ENCODE data around the gene LAMTOR1.
"Not testable (repeated sequence)": the region's sequence is repeated elsewhere in the genome, so short reads cannot be mapped to it uniquely, and the experiment has no call there.

LAMTOR1 gene

DNA sequence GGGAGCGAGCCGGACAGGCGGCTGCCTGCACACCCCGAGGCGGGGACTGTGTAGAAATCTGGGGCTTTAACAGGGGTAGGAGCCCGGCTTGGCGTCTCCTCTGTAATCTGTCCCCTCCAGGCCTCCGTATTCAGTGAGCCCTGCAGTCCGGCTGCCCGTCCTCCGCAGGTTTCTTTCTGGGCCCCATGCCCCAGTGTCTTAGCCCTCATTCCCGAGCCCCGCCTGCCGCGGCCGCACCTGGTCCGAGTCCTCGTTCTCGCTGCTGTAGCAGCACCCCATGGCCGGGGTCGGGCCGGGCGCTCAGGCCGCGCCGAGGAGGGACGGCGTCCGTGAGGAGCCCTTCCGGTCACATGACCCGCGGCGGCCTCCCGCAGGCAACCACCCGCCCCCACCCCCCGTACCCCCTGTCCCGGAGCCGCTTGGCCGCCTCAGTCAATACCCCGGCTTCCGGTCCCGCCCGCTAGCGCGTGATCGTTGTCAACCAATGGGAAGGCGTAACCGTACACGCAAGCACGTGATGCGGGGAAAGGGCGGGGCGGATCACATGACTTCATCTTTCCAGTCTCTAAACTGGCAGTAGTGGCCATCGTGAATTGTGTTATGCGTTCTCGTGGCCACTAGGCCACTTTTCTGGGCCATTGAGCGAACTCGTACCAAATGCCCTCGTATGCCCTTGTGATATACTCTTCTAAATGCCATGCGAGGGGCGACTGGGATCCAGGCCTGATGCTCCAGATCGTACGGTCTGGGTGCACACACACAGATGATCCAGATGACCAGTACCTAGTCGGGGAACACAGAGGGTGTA, at the start of gene LAMTOR1:
Gene LAMTOR1 (minus strand): TSS at position 352 of the 808 bp plus-strand sequence. CDS start 73 bp downstream, at position 279.
- in situ Hi-C loops (cut with MboI; ENCODE audit: low sequenced_read_pairs), result loop anchor here (10.0 kb wide), 1 partner anchor 332 kb away; the partner anchor contains the start of gene CLPB

DNA sequence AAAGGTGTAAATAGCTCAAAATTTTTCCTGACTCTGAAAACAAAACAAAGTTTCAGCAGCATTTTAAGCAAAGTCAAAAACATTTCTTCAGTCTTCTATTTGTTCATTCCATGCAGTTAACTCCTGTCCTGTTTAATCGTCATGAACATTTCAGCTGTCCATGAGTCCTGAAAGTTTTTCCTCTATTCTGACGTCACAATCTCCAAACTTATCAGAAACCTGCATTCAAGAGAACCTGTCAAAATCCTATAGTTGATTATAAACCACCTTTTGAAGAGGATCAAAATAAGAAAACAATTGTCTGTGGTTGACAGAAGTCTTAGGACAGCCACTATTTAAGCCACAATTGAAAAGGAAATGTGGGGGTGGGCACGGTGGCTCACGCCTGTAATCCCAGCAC, 47.8 kb upstream of the LAMTOR1 start:
- in situ Hi-C loops (cut with MboI; ENCODE audit: low sequenced_read_pairs), result no loop called here

DNA sequence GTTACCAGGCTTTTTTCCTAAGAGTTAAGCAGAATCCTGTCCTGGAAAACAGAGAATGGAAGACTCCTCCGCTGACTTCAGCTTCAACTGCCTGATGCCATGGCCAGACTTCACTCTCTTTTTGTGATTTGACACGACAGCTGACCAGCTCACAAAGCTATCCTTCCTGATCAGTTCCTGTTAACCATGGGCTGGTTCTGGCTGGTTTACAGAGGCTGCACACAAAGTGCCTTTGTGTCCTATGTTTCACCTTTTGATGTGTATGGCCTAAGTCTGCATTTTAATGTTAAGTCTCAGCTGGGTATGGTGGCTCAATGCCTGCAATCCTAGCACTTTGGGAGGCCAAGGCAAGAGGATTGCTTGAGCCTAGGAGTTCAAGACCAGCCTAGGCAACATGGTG, 43.5 kb upstream of the LAMTOR1 start:
- in situ Hi-C loops (cut with MboI; ENCODE audit: low sequenced_read_pairs), result no loop called here

DNA sequence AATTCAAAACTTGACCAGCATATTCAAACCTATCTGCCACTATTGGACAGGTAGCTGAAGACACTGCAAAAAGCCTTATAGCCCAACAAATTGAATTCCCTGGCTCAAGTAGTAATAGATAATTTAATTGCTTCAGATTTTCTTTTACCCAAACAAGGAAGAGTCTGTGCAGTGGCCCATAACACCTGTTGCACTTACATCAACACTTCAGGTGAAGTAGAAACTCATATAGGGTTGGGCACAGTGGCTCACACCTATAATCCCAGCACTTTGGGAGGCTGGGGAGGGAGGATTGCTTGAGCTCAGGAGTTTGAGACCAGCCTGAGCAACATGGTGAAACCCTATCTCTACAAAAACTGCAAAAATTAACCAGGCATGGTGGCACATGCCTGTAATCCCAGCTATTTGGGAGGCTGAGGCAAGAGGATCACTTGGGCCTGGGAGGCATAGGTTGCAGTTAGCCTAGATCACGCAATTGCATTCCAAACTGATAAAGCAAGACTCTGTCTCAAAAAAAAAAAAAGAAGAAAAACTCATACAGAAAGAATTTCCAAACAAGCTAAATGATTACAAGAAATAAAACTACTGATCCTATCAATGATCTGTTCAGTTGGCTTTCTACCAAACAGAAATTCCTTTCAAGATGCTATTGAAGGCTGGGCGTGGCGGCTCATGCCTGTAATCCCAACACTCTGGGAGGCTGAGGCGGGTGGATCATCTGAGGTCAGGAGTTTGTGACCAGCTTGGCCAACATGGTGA, 41.9 kb upstream of the LAMTOR1 start:
- in situ Hi-C loops (cut with MboI; ENCODE audit: low sequenced_read_pairs), result no loop called here

DNA sequence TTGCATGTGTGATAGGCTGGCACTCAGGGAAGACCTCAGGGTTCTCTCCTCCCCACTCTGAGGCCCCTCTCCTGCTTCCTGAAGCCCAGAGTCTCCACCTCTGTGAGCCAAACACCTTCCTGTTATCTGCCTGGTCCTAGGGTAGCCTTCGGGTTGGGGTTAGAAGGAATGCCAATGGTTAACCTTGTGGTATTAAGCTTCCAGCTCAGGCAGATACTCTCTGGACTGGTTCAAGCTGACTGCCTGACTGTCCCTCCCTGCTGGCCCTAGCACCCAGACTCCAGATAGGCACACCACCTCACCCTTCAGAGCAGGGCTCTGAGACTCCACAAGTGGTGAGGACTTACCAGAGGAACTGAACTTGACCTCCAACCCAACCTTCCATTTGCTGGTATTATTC, 39.4 kb upstream of the LAMTOR1 start:
- in situ Hi-C loops (cut with MboI; ENCODE audit: low sequenced_read_pairs), result not testable (repeated sequence)

DNA sequence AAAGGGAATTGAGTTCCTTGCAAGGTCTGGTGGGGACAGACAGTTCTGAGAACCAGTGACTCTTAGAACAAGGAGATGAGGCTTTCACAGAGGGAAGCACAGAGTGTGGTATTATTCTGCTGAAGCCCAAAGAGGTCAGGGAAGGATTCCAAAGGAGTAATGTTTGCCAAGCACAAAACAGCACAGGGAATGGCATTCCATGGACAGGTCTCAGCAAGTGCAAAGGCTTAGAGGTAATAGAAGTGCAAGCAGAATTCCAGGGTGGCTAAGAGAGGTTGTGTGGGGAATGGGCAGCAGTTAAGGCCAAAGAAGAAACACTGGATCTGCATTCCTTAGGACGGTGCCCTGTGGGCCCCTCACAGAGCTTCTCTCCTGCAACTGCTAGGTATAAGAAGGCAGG, 39.0 kb upstream of the LAMTOR1 start:
- in situ Hi-C loops (cut with MboI; ENCODE audit: low sequenced_read_pairs), result not testable (repeated sequence)

DNA sequence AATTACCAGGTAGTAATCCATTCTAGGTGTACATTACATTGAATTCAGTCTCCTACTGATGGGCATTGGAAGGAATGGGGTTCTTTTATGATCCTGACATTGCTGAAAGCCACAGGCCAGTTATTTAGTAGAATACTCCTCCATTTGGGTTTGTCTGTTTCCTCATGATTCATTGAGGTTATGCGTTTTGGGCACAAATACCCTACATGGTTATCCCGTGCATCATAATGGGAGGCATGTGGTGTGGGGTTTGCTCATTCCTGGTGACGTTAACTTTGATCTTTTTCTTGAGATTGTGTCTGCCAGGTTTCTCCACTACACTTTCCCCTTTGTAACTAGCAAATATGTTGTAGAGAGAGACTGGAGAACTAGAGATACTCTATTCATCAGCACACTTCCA, 38.0 kb upstream of the LAMTOR1 start:
- in situ Hi-C loops (cut with MboI; ENCODE audit: low sequenced_read_pairs), result no loop called here

DNA sequence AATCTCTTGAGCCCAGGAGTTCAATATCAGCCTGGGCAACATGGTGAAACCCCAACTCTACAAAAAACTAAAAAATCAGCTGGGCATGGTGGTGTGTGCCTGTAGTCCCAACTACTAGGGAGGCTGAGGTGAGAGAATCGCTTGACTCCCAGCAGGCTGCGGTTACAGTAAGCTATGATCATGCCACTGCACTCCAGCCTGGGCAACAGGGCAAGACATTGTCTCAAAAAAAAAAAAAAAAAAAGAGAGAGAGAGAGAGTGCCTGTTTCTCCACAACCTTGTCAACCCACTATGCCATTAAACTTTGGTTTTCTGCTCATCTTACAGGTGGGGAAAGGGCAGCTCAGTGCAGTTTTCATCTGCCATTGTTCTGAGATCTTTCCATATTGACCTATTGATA, 37.6 kb upstream of the LAMTOR1 start:
- in situ Hi-C loops (cut with MboI; ENCODE audit: low sequenced_read_pairs), result no loop called here

DNA sequence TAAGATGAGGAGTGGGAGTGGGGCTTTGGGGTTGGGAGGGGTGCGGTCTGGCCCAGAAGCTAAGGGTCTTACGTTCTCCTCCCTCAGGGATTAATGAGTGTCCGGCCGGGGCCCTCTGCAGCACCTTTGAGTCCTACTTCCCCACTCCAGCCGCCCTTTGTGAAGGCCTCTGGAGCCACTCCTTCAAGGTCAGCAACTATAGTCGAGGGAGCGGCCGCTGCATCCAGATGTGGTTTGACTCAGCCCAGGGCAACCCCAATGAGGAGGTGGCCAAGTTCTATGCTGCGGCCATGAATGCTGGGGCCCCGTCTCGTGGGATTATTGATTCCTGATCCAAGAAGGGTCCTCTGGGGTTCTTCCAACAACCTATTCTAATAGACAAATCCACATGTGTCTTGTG, 36.4 kb upstream of the LAMTOR1 start:
- in situ Hi-C loops (cut with MboI; ENCODE audit: low sequenced_read_pairs), result no loop called here

DNA sequence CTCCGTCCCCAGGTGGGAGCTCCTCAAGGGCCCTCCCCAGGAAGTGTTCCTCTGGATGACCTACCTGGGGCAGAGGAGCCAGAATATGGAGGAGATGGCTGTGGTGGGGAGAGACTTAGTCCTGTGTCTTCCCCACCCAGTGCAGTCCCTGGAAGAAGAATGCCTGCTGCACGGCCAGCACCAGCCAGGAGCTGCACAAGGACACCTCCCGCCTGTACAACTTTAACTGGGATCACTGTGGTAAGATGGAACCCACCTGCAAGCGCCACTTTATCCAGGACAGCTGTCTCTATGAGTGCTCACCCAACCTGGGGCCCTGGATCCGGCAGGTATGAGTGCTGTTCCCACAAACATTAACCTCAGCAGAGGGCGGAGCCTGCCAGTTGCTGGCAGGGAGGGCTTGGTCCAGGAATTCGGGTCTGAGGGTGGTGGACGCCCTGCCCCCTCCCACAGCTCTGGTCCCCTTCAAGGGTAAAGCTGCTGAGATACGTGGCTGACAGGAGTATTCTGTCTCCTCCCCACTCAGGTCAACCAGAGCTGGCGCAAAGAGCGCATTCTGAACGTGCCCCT, 35.8 kb upstream of the LAMTOR1 start:
- in situ Hi-C loops (cut with MboI; ENCODE audit: low sequenced_read_pairs), result no loop called here

DNA sequence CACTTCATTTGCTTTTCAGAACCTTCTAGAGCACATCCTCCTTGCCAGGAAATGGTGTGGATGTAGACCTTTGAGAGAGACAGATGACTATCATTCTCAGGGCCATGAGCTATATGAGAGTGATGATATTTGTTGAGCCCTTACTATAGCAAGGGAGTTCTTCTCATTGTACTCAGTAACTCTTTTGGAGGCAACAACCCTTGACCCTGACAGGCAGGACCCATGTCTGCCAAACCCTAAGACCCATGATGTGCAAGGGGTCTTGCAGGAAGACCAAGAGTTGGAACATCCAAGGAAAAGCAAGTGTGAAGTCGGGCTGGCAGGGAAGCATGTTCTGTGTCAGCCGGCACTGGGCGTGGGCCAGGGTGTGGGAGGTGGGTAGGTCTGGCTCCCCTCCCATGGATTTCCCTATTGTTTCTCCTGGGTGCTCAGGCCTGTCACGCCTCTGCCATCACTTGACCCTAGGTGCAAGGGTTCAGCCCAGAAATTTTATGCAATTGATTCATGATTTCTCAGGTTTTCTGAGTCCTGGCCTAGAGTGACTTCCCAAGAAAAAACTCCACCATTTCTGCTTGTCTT, 33.7 kb upstream of the LAMTOR1 start:
- in situ Hi-C loops (cut with MboI; ENCODE audit: low sequenced_read_pairs), result no loop called here

DNA sequence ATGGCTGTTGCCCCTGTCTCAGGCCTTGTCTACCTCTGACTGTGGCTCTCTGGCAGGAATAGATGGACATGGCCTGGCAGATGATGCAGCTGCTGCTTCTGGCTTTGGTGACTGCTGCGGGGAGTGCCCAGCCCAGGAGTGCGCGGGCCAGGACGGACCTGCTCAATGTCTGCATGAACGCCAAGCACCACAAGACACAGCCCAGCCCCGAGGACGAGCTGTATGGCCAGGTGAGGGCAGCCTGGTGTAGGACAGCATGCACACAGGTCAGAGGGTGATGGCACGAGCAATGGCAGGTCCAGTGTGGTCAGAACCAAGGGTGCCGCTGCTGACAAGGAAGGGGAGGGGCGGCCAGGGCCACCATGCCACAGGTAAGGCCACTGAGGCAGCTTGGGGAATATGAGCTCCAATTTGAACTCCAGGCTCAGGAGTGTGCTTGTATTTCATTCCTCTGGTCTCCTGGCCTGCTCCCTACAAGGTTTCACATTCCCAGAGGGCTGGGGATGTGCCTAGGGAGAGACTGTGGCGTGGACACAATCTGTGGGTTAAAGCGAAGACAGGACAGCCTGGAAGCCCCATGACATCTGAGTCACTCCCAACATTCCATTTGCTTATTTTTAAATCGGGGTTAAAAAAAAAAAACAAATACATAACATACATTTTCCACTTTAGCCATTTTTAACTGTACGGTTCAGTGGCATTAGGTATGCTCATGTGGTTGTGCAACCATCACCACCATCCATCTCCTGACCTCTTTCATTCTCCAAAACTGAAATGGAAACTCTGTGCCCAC, 33.0 kb upstream of the LAMTOR1 start:
- in situ Hi-C loops (cut with MboI; ENCODE audit: low sequenced_read_pairs), result no loop called here

DNA sequence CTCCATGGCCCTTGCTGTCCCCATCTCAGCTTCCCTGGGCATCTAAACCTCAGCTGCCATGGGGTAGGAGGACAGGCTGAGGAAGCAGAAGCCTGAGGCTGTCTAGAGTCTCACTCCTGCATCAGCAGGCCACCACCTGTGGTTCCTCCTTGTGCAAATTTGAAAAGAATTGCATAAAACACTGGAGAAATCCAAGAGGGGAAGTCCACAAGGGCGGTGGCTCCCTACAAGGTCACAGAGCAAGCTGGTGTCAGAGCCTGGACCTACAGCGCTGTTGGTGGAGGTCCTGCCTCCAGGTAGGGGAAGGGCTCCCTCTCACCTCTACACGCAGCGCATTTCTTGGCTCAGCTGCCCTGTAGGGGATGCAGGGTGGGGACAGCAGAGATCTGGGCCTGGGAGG, 32.4 kb upstream of the LAMTOR1 start, which contains the start of gene FOLR3:
Gene FOLR3 (plus strand): TSS at position 253 of the 400 bp plus-strand sequence. CDS start 228 bp downstream, outside the sequence.
- in situ Hi-C loops (cut with MboI; ENCODE audit: low sequenced_read_pairs), result not testable (repeated sequence)

DNA sequence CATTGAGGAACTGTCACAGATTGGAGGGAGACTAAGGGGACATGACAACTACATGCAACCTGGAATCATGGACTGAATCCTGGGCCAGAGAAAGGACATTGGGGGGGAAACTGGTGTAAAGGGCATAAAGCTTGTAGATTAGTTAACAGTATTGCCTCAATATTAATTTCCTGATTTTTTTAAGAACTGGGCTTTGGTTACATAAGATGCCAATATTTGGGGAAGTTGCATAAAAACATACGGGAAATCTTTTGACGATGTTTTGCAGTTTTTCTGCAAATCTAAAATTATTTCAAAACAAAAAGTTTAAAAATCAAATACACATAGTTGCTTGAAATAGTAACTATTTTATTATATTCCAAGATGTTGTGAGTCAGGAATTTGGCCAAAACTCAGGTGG, 29.5 kb upstream of the LAMTOR1 start:
- in situ Hi-C loops (cut with MboI; ENCODE audit: low sequenced_read_pairs), result no loop called here

DNA sequence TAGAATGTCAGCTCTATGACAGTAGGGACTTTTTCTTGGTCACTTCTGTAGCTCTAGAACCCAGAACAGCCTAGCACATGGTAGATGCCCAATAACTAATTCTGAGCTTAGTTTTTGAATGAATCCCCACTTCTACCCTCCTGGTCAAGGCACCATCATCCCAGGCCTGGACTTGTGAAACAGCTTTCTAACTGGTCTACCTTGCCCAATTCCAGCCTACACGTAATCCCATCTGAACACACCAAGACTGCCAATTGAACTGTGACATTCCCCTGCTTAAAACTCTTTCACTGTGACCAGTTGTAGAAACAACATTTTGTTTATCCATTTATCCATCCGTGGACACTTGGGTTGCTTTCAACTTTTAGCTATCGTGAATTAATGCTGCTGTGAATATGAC, 26.3 kb upstream of the LAMTOR1 start:
- in situ Hi-C loops (cut with MboI; ENCODE audit: low sequenced_read_pairs), result no loop called here

DNA sequence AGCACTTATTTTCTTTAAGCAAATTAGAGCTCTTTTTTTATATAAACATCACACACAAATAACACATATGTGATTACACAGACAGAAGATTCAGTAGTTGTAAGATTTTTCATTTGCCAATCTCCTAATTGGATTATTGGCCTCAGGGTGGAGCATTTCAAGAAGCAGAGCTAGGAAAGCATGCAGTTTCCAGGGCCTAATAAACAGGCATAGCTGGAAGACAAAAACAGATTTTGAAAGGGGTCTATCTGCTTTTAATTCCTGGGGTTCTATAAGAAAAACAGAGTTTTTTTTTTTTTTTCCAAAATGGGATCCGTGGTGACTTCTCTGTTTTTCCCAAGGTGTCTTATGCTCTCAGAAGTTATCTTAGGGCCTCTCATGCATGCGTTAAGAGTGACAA, 24.8 kb upstream of the LAMTOR1 start:
- in situ Hi-C loops (cut with MboI; ENCODE audit: low sequenced_read_pairs), result no loop called here

DNA sequence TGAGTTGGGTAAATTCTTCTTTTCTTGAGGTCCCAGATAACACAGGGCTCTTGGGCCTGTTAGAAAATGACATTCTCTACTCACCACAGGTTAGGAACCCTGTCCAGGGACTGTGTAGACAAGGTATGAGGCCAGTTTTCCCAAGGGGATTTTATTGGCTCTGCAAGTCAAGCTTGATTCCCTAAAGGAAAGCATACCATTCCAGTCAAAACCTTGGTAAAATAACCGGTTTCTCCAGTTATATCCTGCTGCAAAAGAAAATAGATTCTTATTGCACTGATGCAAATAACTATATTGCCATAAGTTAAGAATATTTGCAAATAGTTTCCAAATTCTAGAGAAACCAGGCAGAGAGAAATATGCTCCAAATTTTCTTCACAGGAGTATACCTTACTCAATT, 22.9 kb upstream of the LAMTOR1 start:
- in situ Hi-C loops (cut with MboI; ENCODE audit: low sequenced_read_pairs), result no loop called here

DNA sequence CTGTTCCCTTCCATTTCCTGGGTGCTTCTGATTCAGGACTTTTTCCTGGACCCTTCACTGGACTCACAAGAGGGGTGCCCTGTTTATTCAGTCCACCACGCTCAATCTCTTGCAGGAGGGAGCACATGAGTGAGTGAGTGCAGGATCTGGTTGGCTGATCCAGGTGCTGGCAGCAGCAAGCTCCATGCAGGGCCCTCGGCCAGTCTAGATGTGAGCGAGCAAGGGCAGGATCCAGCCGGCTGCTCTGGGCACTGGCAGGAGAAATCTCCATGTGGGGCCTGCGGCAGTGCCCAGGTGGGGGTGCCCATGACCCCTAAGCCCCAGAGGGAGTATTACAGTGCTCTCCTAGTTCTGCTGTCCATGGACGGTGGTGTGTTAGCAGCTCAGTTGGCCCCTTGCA, 20.9 kb upstream of the LAMTOR1 start:
- in situ Hi-C loops (cut with MboI; ENCODE audit: low sequenced_read_pairs), result no loop called here

DNA sequence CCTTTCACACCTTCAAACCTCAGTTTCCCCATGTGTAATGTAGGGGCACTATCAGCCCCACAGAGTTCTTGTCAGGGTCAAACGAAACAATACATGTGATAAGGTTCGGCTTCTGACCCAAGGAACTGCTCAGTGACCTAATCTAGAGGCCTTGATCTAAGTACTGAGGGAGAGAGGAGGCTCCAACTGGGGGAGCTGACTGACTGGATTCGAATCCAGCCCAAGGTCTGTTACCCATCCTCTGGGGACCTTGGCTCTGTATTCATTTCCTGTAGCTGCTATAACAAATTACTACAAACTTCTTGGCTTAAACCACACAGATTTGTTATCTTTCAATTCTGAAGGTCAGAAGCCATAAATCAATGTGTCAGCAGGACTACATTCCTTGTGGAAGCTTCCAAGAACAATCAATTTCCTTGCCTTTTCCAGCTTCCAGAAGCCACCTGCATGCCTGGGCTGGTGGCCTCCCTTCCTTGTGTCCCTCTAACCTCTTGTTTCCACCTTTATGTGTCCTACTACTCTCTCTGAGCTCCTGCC, 20.1 kb upstream of the LAMTOR1 start:
- in situ Hi-C loops (cut with MboI; ENCODE audit: low sequenced_read_pairs), result no loop called here

DNA sequence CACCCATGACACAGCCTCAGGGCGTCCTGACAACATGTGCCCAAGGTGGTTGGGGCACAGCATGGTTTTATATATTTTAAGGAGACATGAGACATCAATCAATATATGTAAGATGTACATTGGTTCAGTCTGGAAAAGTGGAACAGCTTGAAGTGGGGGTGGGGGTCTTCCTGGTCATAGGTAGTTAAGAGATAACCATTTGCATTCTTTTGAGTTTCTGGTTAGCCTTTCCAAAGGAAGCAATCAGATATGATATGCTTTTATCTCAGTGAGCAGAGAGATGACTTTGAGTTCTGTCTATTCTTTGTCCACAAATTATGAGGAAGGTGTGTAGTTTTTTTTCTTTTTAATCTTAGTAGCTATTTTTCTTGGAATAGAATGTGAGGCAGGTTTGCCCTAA, 19.5 kb upstream of the LAMTOR1 start:
- in situ Hi-C loops (cut with MboI; ENCODE audit: low sequenced_read_pairs), result no loop called here
